Mucosa of stomach (tissue), 1 donor: Measurements from ENCODE around the gene VPS37B.
A peak's percentile ranks its signal among the peaks of the same experiment; 100 is the strongest.
"Not testable (repeated sequence)": the region's sequence is repeated elsewhere in the genome, so short reads cannot be mapped to it uniquely, and the experiment has no call there.

Source experiments
- H3K27me3 ChIP-seq: one replicate; pipeline ENCODE4 v1.7.0; 2013; ENCODE audit warnings: mild to moderate bottlenecking, low read length; ENCODE audit not compliant: control insufficient read depth, insufficient read depth
- H3K36me3 ChIP-seq: one replicate; pipeline ENCODE4 v1.7.0; 2013; ENCODE audit warnings: low read length; ENCODE audit not compliant: control insufficient read depth, insufficient read depth
- H3K4me1 ChIP-seq: one replicate; pipeline ENCODE4 v1.7.0; 2013; ENCODE audit warnings: mild to moderate bottlenecking, low read length; ENCODE audit not compliant: control insufficient read depth, insufficient read depth
- H3K4me3 ChIP-seq: one replicate; pipeline ENCODE4 v1.7.0; 2013; ENCODE audit warnings: low read length
- H3K9ac ChIP-seq: one replicate; pipeline ENCODE4 v1.7.0; 2013; ENCODE audit warnings: mild to moderate bottlenecking, low read length, moderate library complexity
- H3K9me3 ChIP-seq: one replicate; pipeline ENCODE4 v1.7.0; 2013; ENCODE audit warnings: mild to moderate bottlenecking, low read length, moderate library complexity; ENCODE audit not compliant: control insufficient read depth
- donor health status: Pancreatic carcinoma.

Gene VPS37B

GRCh38 chr12:122902854-122903692 lies 7.1 kb upstream of the VPS37B start:
- Histone ChIP-seq H3K4me3 (no peak overlapping the region), H3K9me3 (no peaks in the 10 kb centered on the region), H3K36me3 (no peaks in the 10 kb centered on the region), H3K4me1 (peaks cover 13% of the 10 kb centered on the region), H3K9ac (no peak overlapping the region), H3K27me3 (no peaks in the 10 kb centered on the region)

DNA sequence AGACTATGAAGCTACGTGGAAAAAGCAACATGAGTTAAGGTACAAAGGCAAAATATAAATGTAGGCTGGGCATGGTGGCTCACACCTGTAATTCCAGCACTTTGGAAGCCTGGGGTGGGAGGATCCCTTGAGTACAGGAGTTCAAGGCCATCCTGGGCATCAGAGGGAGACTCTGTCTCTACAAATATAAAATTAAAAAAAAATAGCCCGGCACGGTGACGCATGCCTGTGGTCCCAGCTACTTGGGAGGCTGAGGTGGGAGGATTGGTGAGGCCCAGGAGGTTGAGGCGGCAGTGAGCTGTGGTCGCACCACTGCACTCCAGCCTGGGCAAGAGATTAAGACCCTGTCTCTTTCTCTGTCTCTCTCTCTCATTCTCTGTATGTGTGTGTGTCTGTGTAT lies 4.0 kb upstream of the VPS37B start:
- Histone ChIP-seq H3K9me3 (no peaks in the 10 kb centered on the region), H3K4me3 (no peak overlapping the region), H3K36me3 (no peaks in the 10 kb centered on the region), H3K4me1 (peaks cover 15% of the 10 kb centered on the region), H3K9ac (no peak overlapping the region), H3K27me3 (no peaks in the 10 kb centered on the region)

DNA sequence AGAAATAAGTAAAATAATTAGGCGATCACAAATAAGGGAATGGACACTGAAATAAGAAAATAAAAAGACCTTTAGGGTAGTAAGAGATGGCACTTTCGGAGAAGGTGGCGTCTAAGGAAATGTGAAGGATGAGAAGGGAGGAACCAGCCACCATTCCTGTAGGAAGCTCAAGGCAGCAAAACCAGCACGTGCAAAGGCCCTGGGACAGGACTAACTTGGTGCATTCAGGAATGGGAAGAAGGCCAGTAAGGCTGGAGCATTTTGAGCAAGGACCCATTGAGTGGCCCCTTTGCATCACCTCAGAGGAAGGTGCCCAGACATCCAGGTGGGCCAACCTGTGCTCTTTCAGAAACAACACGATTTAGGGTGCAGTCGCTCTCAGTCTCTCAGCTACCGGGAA lies 738 bp upstream of the VPS37B start:
- Histone ChIP-seq H3K36me3 (no peaks in the 10 kb centered on the region), H3K4me1 (peaks cover 33% of the 10 kb centered on the region), H3K9ac (no peak overlapping the region), H3K27me3 (no peaks in the 10 kb centered on the region), H3K9me3 (no peaks in the 10 kb centered on the region), H3K4me3 (no peak overlapping the region)

- Histone ChIP-seq H3K27me3 (no peaks in the 10 kb centered on the region), H3K36me3 (no peaks in the 10 kb centered on the region), H3K4me3 (peak overlapping the region; percentile 96), H3K9ac (peak overlapping the region; percentile 100), H3K9me3 (no peaks in the 10 kb centered on the region), H3K4me1 (peaks cover 46% of the 10 kb centered on the region)
Observed at GRCh38 chr12:122895320-122895703, 612 bp downstream of the VPS37B start.

GRCh38 chr12:122894193-122895121 lies 1.5 kb downstream of the VPS37B start:
- peak overlapping the region; percentile 96 for H3K4me3 ChIP-seq
- H3K27me3 ChIP-seq, result no peaks in the 10 kb centered on the region
- peaks cover 54% of the 10 kb centered on the region for H3K4me1 ChIP-seq
- no peaks in the 10 kb centered on the region for H3K9me3 ChIP-seq
- H3K36me3 ChIP-seq, result no peaks in the 10 kb centered on the region
- peak overlapping the region; percentile 100 for H3K9ac ChIP-seq

DNA sequence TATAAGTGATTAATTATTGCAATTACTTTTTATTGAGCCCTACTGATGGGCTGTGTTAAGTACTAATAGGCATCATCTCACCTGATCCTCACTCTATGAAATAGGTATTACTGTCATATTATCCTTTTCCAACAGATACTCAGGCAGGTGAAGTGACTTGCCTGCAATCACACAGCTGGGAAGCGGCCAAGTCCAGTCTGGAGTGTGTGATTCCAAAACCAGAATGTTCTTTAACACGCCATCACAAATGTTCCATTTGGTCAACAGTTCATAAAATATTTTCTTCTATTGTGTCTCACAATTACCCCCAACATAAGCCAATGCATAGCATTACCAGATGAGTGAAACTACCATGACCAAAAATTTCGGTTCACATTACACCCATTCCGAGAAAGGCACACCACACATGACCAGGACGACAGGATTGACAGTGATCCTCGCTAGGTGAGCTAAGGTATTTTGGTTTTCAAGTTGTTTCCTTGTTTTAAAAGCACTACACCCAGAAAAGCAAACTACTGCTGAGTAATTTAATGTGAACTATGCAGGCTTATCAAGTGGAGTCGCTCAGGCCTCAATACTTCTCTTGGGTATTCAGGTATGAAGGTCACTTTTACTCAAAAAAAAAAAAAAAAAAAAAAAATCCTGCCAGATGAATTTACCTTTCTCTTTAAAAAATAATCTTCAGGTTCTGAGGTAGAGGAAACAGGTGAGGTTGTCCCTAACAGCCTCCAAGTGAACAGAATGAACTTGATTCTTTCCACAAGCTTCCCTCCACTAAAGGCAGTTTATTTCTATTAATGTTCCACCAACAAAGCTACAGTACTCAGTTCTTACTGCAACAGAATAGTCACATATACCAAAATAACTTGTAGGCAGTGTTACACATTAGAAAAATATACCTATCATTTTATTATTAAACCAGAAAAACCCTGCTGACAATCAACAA lies 2.4 kb downstream of the VPS37B start:
- Histone ChIP-seq H3K36me3 (no peaks in the 10 kb centered on the region), H3K4me3 (peak overlapping the region; percentile 96), H3K4me1 (peaks cover 59% of the 10 kb centered on the region), H3K9ac (peak overlapping the region; percentile 100), H3K27me3 (no peaks in the 10 kb centered on the region), H3K9me3 (no peaks in the 10 kb centered on the region)

- Histone ChIP-seq H3K9ac (peak overlapping the region; percentile 100), H3K4me1 (peaks cover 59% of the 10 kb centered on the region)
- not testable (repeated sequence) for H3K27me3 ChIP-seq, H3K4me3 ChIP-seq, H3K9me3 ChIP-seq, H3K36me3 ChIP-seq
Observed at GRCh38 chr12:122892724-122893123, 3.2 kb downstream of the VPS37B start.

GRCh38 chr12:122891661-122892525 lies 4.0 kb downstream of the VPS37B start:
- no peaks in the 10 kb centered on the region for H3K36me3 ChIP-seq
- H3K4me1 ChIP-seq, result peaks cover 67% of the 10 kb centered on the region
- no peaks in the 10 kb centered on the region for H3K27me3 ChIP-seq
- no peak overlapping the region for H3K4me3 ChIP-seq
- H3K9ac ChIP-seq, result peak overlapping the region; percentile 64
- H3K9me3 ChIP-seq, result no peaks in the 10 kb centered on the region

DNA sequence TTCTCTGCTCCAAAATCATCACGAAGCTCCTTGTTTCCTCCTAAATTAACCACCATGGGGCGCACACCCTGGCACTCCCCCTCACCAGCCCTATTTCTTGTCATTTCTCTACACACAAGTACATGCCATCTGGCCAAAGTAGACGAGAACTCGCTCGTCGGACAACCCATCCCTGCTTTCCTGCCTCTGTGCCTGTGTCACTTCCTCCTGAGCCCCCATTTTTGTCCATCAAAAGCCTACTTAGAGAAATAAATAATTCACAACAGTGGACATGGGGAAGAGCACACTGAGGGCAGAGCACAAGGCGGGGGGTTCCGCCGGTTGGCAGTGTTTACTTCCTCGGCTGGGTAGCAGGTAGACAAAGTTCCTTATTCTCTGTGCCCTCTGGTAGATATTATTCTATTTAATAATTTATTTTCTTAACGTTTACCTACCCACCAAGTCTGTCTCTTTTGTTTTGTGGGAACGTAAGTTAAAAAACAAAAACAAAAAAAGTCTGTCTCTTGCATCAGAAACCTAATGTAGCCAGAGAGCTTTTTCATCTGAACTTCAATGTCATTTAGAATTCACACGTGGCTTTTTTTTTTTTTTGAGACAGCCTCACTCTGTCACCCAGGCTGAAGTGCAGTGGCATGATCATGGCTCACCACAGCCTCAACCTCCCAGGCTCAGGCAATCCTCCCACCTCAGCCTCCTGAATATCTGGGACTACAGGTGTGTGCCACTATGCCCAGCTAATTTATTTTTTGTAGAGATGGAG lies 6.0 kb downstream of the VPS37B start:
- Histone ChIP-seq H3K4me3 (no peak overlapping the region), H3K9me3 (no peaks in the 10 kb centered on the region), H3K9ac (peak overlapping the region; percentile 64), H3K27me3 (no peaks in the 10 kb centered on the region), H3K36me3 (no peaks in the 10 kb centered on the region), H3K4me1 (peaks cover 77% of the 10 kb centered on the region)

GRCh38 chr12:122888232-122888752 lies 7.6 kb downstream of the VPS37B start:
- Histone ChIP-seq H3K4me3 (no peak overlapping the region), H3K9ac (peak overlapping the region; percentile 64), H3K36me3 (no peaks in the 10 kb centered on the region), H3K9me3 (no peaks in the 10 kb centered on the region), H3K27me3 (no peaks in the 10 kb centered on the region), H3K4me1 (peaks cover 81% of the 10 kb centered on the region)
